Tibial nerve (tissue), 3 donors: ENCODE results near the gene CYP4A22.
"Not testable (repeated sequence)": the region's sequence is repeated elsewhere in the genome, so short reads cannot be mapped to it uniquely, and the experiment has no call there.

Experiments used
- POLR2A ChIP-seq, 2 donors: fragments of 450-650 bp; IDR thresholded peaks; one replicate each; pipeline ENCODE4 v1.6.1; 2017; ENCODE audit warnings: antibody characterized with exemption in 2 of 2, mild to moderate bottlenecking in 2 of 2, moderate library complexity in 2 of 2
- TF ChIP-seq, protein P1 (sequence below), 5 experiments: fragments of 200-600 bp in 3 of 5; fragments of 450-650 bp in 2 of 5; sonication (generic) in 3 of 5; IDR thresholded peaks; one replicate each; pipeline ENCODE4 v1.5.1; 2016 to 2019; ENCODE audit warnings: antibody characterized with exemption in 5 of 5, mild to moderate bottlenecking in 3 of 5, moderate library complexity in 2 of 5

DNA sequence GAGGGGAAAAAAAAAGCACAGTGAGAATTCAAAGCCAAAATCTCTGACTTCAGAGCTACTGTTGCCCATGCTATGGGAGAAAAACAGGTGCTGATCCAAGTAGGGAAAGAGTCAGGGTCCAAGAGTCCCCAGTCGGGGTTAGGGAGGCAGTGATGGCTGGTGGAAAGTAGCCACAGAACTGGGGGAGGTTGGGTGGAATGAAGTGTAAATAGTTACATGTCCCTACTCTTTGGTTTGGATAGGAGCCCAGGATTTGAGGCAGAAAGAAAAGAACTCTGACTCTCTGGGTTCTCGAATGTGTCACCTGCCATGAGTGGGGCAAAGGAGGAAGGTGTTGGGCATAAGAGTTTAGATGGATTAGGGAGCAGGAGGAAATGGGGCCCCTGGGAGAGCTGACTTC, 8.4 kb upstream of the CYP4A22 start:
- TF ChIP-seq, protein P1, sequence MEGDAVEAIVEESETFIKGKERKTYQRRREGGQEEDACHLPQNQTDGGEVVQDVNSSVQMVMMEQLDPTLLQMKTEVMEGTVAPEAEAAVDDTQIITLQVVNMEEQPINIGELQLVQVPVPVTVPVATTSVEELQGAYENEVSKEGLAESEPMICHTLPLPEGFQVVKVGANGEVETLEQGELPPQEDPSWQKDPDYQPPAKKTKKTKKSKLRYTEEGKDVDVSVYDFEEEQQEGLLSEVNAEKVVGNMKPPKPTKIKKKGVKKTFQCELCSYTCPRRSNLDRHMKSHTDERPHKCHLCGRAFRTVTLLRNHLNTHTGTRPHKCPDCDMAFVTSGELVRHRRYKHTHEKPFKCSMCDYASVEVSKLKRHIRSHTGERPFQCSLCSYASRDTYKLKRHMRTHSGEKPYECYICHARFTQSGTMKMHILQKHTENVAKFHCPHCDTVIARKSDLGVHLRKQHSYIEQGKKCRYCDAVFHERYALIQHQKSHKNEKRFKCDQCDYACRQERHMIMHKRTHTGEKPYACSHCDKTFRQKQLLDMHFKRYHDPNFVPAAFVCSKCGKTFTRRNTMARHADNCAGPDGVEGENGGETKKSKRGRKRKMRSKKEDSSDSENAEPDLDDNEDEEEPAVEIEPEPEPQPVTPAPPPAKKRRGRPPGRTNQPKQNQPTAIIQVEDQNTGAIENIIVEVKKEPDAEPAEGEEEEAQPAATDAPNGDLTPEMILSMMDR (IDR thresholded peaks at IDR 0.05) = not testable (repeated sequence)
- TF ChIP-seq POLR2A (IDR thresholded peaks at IDR 0.05) = not testable (repeated sequence)
